HG03432 (cell line): ENCODE measurements around the gene MAPK9.

Source experiments
- ATAC-seq: cut with Tn5 transposase; IDR thresholded peaks from one replicate; pipeline ENCODE4 v1.9.1; 2021; ENCODE audit warnings: mild to moderate bottlenecking, moderate library complexity; ENCODE audit not compliant: unreplicated experiment

Gene MAPK9

GRCh38 chr5:180208038-180208434 lies 83.8 kb downstream of the MAPK9 start:
- ATAC-seq, result no peak

GRCh38 chr5:180207593-180207992 lies 84.3 kb downstream of the MAPK9 start:
- no peak for ATAC-seq

- ATAC-seq, result no peak
These were observed 84.9 kb downstream of the MAPK9 start for GRCh38 chr5:180206993-180207392.

GRCh38 chr5:180205916-180206315 lies 86.0 kb downstream of the MAPK9 start:
- no peak for ATAC-seq

- ATAC-seq, result no peak
These were observed 87.5 kb downstream of the MAPK9 start for GRCh38 chr5:180204276-180204819.

- ATAC-seq, result no peak
These were observed 88.8 kb downstream of the MAPK9 start for GRCh38 chr5:180202939-180203573.

GRCh38 chr5:180201051-180201987 lies 90.6 kb downstream of the MAPK9 start:
- ATAC-seq, result no peak

GRCh38 chr5:180199390-180199789 lies 92.5 kb downstream of the MAPK9 start:
- ATAC-seq, result no peak

- no peak for ATAC-seq
These were observed 93.7 kb downstream of the MAPK9 start for GRCh38 chr5:180198208-180198607.

GRCh38 chr5:180197016-180197702 lies 94.7 kb downstream of the MAPK9 start:
- no peak for ATAC-seq

- ATAC-seq, result no peak
These were observed 97.2 kb downstream of the MAPK9 start for GRCh38 chr5:180194410-180195345.

GRCh38 chr5:180193749-180194375 lies 98.0 kb downstream of the MAPK9 start:
- no peak for ATAC-seq

- no peak for ATAC-seq
These were observed 100.2 kb downstream of the MAPK9 start for GRCh38 chr5:180191716-180192115.

GRCh38 chr5:180187767-180188166 lies 104.1 kb downstream of the MAPK9 start:
- ATAC-seq, result no peak
